ENCODE data around the gene THAP4.

DNA sequence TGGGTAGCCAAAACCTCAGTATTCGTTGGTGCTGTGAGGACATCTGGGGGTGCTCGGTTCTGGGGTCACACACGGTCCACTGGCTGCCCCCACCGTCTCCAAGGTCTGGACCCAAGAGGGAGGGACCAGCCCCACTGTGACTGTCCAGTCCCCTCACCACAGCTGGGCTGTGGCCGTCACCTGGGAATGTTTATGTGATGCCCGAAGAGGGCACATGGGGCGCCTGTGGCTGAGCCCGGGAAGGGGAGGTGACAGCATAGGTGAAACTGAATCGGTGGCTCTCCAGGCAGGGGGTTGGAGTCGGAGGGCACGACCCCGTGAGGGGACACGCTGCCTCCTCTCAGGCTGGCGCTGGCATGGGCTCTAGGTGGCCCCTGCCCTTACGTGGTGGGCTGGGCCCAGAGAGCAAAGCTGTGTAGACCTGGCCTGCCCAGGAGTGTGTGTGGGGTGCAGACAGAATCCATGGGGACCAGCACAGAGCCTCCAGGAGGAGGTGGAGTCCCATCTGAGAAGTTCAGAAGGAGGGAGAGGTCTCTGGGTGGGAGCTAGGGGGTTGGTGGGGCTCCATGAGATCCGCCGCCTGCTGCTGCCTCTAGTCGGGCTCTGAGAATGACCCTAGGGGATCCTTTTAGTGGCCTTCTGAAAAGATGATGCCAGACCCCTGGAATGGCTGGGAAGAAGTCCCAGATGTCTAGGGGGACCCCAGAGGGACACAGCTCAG is 76.6 kb downstream of the THAP4 start:
- TF ChIP-seq, protein P1, sequence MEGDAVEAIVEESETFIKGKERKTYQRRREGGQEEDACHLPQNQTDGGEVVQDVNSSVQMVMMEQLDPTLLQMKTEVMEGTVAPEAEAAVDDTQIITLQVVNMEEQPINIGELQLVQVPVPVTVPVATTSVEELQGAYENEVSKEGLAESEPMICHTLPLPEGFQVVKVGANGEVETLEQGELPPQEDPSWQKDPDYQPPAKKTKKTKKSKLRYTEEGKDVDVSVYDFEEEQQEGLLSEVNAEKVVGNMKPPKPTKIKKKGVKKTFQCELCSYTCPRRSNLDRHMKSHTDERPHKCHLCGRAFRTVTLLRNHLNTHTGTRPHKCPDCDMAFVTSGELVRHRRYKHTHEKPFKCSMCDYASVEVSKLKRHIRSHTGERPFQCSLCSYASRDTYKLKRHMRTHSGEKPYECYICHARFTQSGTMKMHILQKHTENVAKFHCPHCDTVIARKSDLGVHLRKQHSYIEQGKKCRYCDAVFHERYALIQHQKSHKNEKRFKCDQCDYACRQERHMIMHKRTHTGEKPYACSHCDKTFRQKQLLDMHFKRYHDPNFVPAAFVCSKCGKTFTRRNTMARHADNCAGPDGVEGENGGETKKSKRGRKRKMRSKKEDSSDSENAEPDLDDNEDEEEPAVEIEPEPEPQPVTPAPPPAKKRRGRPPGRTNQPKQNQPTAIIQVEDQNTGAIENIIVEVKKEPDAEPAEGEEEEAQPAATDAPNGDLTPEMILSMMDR (optimal IDR thresholded peaks at IDR 0.05 in 1 of 3, IDR thresholded peaks at IDR 0.05 in 1 of 3, conservative IDR thresholded peaks at IDR 0.05 in 1 of 3; ENCODE audit: extremely low read depth in 1 of 3, insufficient read depth in 2 of 3, low read length in 3 of 3), result no peak
- TF ChIP-seq EZH2 (IDR thresholded peaks at IDR 0.05; ENCODE audit: low read length), result no peak

All from keratinocyte (primary cell).